ENCODE measurements around the gene WFIKKN2.
"Not testable (repeated sequence)": the region's sequence is repeated elsewhere in the genome, so short reads cannot be mapped to it uniquely, and the experiment has no call there.

The WFIKKN2 gene

DNA sequence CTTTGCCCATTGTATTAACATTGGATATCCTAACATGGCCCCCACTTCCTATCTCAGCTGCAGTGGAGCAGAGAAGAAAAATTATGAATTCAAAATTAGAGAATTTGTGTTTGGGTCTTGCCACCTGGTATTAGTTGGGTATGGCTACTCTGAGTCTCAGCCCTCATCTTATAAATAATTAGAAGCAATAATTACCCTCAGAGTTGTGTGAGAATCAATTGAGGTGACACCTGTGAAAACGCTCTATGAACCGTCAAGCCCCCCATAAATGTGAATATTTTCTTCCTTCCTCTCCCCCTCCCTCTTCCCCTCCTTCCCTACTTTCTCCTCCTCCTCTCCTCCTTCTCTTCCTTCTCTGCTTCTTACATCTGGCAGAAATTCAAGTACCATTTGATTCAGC lies 39.7 kb downstream of the WFIKKN2 start:
- DNase-seq (ENCODE audit: low read depth), result no peak

DNA sequence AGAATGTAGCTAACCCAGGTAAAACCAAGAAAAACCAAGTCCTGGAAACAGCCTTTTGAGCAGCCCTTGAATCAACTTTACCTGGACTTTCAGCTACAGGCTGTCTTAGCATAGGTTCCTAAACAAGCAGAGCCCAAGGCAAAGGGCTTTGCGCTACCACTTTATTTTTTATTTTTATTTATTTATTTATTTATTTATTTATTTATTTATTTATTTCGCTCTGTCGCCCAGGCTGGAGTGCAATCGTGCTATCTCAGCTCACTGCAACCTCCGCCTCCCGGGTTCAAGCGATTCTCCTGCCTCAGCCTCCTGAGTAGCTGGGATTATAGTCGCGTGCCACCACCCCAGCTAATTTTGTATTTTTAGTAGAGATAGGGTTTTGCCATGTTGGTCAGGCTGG lies 41.7 kb downstream of the WFIKKN2 start:
- not testable (repeated sequence) for DNase-seq (ENCODE audit: low read depth)

DNA sequence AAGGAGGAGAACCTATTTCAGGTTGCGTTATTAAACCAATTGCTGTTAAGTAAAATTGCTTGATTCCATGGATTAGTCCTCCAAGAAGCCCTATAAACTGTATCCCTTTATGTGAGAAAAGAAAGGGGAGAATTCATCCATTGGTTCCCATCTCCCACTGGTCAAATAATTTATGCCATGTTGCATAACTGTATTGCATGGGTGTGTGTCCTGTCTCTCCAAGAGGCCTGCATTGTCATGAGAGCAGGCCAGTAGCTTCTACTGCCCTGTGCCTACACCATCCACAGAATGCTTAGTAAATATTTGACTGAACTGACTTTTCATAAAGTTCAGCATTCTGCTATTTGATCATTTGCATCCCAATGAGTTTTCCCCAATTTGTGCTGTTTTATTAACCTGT lies 42.5 kb downstream of the WFIKKN2 start:
- DNase-seq (ENCODE audit: low read depth), result no peak

DNA sequence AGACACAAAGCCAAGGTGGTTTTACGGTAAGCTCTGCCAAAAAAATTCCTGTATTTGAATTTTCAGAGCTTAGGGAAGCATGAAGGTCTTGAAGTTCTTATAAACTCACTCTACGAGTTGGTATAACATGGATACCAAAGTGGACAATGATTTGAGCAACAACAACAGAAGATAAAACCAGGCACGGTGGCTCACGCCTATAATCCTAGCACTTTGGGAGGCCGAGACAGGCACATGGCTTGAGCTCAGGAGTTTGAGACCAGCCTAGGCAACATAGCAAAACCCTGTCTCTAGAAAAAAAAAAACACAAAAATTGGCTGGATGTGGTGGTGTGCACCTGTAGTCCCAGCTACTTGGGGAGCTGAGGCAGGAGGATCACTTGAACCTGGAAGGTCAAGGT lies 43.7 kb downstream of the WFIKKN2 start:
- no peak for DNase-seq (ENCODE audit: low read depth)

DNA sequence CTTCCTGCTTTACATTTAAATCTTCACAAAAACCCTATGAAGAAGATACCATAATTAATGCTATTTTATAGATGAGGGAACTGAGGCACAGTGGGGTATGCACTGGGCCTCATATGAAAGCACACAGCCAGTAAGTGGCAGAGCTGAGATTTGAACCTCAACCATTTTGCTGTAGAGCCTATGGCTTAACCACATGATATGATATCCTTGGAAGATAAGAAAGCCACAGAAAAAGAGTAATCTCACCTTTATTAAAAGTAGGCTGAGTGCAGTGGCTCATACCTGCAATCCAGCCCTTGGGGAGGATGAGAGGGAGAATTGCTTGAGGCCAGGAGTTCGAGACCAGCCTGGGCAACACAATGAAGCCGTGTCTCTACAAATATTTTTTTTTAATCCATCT lies 45.8 kb downstream of the WFIKKN2 start:
- no peak for DNase-seq (ENCODE audit: low read depth)

DNA sequence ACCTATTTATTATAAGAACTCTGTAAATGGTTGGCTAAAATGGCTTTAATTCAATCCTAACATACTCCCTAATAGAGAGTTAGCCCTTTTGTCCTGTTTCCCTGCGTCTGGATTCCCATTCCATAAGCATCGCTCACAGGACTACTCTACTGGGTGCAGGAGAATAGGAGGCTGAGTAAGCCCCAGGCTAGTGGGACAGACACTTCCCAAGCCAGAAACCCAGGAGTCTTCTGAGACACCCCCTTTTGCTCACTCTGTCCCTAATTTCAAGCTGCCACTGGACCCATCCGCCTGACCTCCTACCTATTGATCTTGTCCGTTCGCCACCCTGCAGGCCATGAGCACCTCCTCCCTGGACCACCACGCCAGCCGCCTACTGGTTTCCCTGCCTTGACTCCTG lies 47.5 kb downstream of the WFIKKN2 start:
- DNase-seq (ENCODE audit: low read depth), result peak; percentile 55

DNA sequence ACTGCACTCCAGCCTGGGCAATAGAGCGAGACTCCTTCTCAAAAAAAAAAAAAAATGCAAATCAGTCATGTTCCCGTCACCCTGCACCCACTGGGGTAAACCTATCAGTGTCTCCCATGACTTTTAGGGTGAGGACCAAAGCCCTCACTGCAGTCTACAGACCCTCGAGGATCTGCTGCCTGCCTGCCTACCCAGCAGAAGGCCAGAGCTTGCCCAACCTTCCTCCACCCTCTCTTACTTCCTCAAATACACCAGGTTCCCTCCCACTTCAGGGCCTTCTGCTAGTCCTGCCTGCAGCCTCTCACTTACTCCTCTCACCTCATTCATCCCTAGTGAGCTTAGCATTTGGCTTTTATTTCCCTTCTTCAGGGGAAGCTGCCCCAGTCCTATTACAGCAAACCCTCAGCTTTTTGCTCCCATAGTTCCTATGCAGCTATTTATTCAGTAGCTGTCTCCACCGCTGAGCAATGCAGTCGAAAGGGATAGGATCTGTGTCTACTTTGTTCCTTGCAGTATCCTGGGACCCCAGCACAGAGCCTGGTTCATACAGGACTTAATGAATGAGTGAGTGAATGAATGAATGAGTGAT lies 48.6 kb downstream of the WFIKKN2 start:
- no peak for DNase-seq (ENCODE audit: low read depth)

DNA sequence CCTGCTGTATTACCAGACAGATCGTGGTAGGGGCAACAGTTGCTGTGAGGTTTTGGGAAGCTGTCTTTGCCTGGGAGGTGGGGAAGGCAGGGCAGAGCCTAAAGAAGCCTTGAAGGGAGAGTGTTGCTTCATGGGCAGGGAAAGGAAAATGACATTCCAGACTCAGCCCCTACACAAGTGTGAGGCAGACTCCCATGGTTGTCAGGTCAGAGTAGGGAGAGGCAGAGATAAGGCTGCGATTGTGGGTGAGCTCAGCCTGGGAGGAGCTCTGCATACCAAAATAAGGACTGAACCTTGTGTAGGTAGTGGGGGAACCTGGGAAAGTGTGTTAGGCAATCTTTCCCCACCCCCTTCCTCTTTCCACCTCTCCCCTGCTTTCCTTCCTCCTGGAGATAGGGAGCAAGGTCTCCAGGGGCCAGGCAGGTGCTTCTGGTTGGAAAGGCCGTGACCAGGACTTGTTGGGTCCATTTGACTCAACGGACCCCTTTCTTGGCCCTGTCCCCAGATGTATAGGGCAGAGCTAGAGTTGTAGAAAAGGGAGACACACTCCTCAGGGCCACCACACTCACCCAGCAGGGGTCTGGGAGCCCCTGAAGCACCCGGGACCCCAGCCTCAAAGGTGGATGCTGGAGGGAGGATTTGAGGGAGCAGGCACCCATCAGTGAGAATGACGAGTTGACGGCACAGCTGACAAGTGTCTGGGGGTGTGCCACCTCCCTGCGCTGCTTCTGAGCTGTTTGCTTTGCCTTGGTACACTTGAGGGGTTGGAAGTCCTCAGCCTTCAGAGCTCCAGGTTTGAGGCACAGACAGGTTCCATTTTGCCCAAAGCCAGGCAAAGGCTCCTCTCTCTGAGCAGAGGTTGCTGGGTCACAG lies 49.3 kb downstream of the WFIKKN2 start:
- no peak for DNase-seq (ENCODE audit: low read depth)

DNA sequence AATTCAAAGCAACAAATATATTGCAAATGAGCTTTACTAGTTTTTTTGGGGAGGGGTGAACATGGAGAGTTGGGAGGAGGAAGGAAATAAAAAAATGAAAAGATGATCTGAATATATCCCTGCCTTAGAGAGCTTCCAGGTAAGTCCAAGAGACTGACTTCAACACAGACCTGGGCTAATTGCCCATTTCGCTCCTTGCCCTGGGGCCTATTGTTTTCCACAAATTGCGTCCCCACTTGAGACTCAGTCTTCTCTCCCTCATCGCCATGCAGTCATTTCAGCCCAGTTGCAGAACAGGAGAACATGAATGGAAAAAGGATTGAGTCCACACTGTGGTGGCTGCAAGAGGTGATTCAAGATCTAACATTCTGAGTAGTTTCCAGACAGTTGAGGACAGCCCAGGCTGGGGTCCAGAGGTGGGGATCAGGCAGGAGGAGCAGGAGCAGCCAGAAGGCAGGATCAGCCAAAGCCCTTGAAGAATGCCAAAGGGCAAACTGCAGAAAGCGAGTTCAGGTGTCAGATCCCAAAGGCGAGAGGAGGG lies 52.4 kb downstream of the WFIKKN2 start:
- no peak for DNase-seq (ENCODE audit: low read depth)

DNA sequence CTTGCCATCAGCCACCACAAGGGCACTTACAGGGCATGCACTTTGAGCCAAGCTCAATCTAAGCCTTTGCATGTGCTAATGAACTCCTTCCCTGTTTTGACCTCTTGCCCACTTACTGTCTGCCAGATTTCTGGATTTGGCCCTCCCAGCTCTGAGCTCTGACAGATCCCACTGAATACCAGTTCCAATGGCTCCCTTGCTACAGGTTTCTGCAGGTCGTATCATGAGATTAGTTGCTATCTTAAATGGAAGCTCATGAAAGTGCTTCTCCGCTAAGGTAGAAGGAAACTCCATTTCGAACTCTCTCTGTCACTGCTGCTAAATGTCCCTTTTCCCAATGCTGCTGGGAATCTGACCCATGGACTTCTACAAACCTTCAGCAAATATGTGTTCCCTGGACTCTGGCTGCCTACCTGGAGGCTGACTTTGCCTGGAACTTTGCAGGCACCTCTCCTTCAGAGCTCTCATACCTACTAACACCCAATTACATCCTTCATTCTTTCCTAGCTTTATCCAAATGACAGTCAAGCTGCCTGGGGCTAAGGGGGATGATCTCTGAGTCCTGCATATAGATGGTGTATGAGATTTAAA lies 54.2 kb downstream of the WFIKKN2 start:
- DNase-seq (ENCODE audit: low read depth), result no peak

DNA sequence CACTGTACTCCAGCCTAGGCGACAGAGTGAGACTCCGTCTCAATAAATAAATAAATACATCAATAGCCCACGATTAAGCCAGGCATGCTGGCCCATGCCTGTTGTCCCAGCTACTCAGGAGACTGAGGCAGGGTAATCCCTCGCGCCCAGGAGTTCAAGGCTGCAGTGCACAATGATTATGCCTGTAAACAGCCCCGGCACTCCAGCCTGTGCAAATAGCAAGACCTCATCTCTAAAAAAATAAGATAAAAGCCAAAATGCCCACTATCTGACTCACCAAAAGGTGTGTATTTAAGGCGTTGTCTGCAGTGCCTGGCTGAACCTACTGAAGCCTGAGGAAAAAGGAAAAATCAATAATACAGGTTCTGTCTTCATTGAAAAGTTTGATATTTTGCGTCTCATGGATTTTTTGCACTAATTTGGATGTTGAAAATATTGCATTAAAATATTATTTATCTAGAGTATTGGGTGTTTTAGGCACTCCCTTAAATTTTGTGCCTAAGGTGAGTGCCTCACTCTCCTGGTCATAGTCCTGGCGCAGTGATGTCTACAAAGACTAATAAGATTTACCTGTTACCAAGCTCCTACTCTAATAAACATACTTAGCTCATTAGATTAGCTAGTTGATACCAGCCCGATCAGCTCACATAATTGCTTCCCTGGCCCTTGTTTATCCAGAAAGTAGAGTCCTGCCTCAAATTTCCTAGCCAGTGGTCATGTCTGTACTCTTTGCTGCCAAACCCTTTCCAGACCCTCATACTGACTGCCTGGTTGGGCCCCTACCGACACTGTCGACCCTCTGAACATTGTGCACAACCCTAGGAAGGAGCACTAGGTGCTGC lies 55.5 kb downstream of the WFIKKN2 start:
- DNase-seq (ENCODE audit: low read depth), result no peak

DNA sequence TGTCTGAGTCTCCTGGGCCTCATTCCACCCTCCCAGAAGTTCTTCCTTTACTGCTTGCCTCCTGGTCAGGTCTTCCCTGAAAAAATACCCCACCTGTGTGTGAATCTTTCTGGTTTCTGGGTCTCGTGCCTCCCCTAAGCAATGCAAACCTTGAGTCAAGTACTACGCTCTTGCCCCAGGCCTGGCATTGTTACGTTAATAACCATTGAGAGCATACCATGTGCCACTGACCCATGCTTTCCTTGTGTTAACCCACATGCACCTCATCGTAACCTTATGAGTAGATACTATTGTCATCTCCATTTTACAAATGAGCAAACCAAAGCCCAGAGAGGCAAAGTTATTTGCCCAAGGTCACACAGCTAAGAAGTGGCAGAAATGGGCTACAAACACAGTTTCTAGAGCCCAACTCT lies 56.2 kb downstream of the WFIKKN2 start:
- DNase-seq (ENCODE audit: low read depth), result no peak
